NCI-H1092 treated with DMSO at 0.1 percent for 48 hours (cell line): ENCODE measurements around the gene KAT6B.
"Not testable (repeated sequence)": the region's sequence is repeated elsewhere in the genome, so short reads cannot be mapped to it uniquely, and the experiment has no call there.

Source experiments
- DNase-seq: peaks from one replicate; lab custom pipeline; 2025; lab: John Stamatoyannopoulos, UW

KAT6B gene

DNA sequence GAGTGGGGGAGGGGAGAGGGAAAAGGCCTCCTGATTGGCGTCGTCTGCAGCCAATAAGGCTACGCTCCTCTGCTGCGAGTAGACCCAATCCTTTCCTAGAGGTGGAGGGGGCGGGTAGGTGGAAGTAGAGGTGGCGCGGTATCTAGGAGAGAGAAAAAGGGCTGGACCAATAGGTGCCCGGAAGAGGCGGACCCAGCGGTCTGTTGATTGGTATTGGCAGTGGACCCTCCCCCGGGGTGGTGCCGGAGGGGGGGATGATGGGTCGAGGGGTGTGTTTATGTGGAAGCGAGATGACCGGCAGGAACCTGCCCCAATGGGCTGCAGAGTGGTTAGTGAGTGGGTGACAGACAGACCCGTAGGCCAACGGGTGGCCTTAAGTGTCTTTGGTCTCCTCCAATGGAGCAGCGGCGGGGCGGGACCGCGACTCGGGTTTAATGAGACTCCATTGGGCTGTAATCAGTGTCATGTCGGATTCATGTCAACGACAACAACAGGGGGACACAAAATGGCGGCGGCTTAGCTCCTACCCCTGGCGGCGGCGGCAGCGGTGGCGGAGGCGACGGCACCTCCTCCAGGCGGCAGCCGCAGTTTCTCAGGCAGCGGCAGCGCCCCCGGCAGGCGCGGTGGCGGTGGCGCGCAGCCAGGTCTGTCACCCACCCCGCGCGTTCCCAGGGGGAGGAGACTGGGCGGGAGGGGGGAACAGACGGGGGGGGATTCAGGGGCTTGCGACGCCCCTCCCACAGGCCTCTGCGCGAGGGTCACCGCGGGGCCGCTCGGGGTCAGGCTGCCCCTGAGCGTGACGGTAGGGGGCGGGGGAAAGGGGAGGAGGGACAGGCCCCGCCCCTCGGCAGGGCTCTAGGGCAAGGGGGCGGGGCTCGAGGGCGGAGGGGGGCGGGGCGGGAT, at the start of gene KAT6B:
KAT6B (plus strand) TSS at position 459 of the 903 bp plus-strand sequence. CDS start 16,258 bp downstream, outside the sequence.
- peak; percentile 99 for DNase-seq

DNA sequence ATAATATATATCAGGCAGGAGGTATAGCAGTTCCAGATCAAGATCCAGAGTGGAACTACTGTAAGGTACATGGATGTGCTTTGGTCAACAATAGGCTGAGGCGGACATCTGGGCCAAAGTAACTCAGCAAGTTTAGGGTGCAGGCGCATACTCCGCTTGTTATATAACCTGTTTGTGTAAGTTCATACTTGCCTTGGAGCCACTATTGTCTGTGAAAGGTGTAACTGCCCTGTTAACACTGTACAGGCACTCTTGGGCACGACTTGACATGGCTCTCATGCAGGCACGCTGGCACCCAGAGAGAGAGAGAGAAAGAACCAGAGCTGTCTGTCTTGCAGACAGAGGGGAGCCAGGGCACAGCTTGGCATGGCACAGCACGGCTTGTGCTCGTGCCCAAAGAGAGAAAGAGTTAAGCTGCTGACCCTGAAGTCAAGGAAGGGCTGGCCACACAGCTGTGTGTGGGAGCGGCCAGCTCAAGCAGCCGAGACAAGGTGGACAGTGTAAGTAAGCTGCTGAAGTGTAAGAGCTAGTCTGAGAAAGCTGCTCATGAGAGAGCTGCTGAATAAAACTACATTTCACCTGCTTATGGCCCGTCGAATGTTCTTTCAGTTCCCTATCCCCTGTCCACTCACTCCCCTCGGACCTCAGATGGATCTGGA, 47.8 kb upstream of the KAT6B start:
- no peak for DNase-seq

DNA sequence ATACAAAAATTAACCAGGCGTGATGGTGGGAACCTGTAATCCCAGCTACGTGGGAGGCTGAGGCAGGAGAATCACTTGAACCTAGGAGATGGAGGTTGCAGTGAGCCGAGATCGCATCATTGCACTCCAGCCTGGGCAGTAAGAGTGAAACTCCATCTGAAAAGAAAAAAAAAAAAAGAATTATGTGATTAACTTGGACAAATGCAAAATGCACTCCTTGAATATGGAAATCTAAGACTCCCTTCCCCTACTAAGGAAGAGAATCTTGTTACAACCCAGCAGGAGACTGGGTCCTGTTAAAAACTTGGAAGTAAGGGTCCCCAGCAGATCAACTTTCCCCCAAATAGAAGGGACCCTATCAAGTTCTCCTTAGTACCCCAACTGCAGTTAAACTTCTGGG, 44.5 kb upstream of the KAT6B start:
- DNase-seq: not testable (repeated sequence)

DNA sequence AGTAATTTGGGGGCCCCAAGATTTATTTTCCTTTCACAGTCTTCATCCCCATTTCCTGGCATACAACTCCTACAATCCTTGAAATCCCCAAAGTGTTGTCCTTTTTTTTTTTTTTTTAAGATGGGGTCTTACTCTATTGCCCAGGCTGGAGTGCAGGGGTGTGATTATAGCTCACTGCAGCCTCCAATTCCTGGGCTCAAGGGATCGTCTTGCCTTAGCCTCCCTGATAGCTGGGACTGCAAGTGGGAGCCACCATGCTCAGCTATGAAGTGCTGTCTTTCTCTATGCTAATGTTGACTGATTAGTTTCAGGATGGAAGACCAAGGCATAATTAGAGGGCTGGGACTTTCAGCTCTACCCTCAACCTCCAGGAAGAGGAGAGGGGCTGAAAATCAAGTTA, 41.9 kb upstream of the KAT6B start:
- DNase-seq: no peak

DNA sequence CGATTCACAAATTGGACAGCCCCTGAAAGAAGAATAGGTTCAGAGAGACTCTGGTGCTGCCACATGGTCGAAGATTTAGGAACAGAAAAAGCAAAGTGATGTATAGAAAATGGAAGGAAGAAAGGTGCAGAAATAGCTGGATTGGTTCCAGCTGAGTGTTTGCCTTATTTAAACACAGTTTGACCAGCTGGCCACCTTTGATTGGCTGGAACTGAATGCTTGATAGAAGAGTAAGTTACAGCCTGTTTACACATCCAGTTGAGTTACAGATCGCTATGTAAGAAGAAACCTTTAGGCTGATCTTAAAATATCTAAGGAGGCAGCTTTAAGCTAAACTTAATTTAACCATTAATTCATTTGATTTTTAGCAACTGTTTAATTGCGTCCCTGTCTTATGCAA, 40.3 kb upstream of the KAT6B start:
- DNase-seq: peak; percentile 11

DNA sequence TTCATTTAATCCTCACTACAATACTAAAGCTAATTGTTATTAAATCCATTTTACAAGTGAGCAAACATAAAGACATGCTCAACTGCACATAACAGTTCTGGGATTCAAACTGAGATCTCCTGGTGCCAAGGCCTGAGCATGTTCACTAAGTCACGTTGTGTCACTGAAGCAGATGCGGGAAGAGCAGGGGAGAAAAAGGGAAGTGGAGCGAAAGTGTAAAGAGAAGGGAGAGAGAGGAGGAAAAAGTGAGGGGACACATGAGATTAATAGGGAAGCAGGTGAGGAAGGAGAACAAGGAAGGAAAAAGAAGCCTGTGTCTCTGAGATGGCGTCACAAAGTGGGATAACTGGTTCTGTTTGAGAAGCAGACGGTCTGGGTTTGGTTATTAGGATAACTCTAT, 38.9 kb upstream of the KAT6B start:
- DNase-seq: no peak

DNA sequence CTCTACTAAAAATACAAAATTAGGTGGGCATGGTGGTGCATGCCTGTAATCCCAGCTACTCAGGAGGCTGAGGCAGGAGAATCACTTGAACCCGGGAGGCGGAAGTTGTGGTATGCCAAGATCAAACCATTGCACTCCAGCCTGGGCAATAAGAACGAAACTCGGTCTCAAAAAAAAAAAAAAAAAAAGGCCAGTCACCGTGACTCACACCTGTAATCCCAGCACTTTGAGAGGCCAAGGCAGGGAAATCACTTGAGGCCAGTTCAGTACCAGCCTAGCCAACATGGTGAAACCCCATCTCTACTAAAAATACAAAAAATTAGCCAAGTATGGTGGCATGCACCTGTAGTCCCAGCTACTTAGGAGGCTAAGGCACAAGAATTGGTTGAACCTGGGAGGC, 34.4 kb upstream of the KAT6B start:
- not testable (repeated sequence) for DNase-seq

DNA sequence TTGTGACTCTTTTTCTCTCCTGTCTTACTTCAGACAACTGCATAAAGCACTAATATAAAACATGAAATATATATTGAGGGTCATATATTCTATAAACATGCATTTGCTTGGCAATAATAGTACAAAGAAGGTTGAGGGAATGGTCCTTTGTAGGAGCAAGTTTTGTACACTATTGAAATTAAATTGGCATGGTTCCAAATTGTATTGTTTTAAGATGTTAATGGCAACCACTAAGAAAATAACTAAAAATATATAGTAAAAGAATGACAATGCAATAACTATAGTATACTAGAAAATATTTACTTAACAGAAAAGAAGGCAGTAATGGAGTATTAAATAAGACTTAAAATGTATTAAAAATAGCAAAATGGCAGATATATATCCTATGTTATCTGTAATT, 33.7 kb upstream of the KAT6B start:
- no peak for DNase-seq

DNA sequence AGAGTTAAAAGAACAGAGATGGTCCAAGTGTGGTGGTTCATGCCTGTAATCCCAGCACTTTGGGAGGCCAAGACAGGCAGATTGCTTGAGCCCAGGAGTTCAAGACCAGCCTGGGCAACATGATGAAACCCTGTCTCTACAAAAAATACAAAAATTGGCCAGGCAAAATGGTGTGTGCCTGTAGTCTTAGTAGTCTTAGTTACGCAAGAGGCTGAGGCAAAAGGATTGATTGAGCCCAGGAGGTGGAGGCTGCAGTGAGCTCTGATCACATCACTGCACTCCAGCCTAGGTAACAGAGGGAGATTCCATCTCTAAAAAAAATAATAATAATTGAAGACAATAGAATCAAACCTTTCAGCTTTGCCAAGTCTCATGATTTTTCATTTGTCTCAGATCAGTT, 33.2 kb upstream of the KAT6B start:
- not testable (repeated sequence) for DNase-seq

DNA sequence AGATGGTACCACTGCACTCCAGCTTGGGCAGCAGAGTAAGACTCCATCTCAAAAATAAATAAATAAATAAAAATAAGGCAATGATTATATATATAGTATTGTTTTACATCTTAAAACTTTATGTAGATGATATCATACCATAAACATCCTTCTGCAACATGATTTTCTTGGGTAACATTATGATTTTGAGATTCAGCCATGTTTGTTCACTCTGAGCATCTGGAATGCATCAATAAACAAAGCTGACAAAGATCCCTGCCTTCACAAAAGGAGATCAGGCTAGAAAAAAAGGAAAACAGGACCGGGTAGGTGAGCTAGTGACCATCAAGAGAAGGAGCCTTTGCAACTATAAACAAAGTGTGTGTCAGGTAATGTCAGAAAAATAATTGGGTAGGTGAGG, 31.9 kb upstream of the KAT6B start:
- no peak for DNase-seq

DNA sequence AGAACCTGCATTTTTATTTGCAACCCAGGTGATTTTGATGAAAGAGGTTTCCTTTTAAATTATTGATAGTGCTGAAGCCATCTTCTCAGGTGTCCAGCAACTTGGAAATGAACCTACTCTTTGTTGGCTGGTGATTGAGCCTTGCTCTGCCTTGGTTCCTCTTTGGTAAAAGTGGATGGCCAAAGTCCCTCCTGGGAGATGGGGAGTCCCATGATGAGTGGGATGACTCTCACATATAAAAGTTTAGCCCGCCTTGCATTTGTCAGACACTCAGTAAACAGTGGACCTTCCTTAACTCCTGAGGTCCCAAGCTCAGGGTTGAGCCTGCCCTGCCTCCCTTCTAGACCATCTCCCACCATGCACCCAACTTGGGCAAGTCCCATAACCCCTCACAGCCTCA, 28.9 kb upstream of the KAT6B start:
- DNase-seq: no peak

DNA sequence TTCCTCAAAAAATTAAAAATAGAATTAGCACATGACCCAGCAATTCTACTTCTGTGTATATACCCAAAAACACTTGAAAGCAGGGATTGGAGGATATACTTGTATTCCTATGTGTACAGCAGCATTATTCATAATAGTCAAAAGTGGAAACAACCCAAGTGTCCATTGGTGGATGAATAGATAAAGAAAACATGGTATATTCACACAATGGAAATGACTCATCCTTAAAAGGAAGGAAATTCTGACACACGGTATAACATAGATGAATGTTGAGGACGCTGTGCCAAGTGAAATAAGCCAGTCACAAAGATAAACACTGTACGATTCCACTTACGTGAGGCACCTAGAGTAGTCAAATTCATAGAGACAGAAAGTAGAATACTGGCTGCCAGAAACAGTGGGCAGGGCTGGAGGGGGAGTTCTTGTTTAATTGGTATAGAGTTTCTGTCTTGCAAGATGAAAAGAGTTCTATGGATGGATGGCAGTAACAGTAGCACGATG, 26.6 kb upstream of the KAT6B start:
- DNase-seq: peak; percentile 3

DNA sequence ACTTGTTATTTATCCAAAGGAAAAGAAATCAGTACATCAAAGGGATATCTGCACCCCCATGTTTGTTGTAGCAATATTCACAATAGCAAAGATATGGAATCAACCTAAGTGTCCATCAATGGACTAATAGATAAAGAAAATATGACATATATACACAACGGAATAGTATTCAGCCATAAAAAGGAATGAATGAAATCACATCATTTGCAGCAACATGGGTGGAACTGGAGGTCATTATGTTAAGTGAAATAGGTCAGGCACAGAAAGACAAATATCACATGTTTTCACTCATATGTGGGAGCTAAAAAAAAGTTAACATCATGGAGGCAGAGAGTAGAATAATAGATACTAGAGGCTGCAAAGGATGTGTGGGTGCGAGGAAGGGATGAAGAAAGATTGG, 25.0 kb upstream of the KAT6B start:
- DNase-seq: no peak

DNA sequence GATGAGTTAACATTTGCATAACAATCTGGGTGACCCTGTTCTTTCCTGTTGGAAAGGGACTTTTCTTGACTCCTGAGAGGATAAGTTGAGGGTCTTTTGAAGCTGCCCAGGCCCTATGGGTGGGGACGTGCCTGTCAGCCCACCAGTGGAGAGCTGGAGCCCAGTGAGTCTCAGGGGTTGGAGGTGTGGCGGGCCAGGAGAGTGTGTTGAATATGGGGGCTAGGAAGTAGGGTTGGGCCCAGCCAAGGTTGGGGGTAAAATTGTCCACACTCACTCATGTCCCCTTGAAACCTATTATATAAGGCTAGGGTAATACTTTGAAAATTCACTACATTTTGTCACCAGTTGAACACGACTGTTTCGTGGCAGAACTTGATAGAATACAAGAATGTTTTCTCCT, 17.9 kb upstream of the KAT6B start:
- DNase-seq: no peak

DNA sequence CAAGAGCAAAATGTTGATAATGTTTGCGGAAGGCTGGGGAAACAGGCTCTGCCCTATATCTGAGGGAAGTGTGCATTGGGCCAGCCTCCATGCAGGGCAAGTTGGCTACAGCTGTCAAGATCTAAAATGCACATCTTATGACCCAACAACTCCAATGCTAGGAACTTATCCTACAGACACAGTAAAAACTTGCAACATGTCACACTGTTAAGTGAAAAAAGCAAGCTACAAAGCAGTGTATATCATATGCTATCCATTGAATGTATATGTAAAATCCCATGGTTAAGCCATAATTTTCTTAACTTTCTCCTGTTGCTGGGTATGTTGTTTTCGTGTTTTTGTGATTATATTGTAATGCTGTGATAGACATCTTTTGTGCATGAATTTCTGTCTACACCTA, 16.3 kb upstream of the KAT6B start:
- DNase-seq: no peak

DNA sequence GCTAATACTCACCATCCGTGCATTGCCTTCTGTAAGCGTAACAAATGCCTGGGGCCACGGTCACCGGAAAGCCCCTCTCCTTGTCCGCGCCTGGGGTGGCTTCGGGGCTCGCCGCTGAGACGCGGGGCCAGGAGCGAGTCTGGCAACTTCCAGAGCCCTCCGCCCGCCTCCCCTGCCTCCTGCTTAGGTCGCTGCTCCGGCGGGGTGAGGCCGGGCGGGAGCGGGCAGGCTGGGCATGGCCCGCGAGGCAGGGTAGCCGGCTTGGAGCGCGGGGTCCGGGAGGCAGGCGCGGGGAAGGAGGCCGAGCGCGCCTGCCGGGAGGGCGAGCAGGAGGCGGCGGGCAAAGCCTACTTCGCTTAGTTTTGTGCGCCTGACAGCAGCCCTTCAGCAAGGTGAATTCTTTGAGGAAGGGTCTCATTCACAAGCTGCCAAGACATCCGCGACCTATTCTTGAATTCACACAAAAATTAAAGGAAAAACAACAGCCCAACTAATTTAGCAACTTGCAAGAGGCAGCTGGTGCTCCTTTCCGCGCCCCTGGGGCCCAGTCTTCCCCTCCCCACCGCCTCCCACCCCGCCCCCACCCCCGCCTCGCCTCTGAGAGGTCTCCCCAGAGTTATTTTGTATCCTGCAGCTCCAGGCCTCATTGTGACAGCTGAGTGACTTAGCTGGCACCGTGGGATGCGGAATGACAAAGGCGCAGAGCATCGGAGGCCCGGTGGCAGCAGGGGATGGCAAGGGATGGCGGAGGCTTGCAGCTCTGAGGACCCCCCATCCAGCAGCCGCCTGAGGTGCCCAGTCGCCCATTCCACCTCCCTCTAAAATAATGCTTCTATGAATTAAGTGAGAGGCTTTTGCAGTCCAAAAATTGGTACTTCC, 12.8 kb upstream of the KAT6B start:
- no peak for DNase-seq

DNA sequence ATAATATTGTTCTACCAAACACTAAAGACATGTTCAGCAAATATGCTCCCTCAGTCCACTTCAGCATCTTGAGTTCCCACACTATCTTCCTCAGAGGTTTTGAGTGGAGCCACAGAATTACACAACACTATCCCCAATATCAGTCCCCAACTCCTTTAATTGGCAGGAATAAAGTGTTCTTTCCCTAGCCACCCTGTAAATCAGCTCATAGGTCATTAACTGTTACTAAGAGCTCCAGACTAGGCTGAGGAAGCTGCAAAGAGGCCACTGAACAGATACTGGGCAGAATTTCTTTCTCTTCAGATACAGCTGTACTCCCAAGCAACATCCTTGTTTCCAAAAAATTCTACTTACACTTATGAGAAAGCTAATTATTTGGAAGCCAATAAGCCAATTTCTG, 11.6 kb upstream of the KAT6B start:
- DNase-seq: no peak

DNA sequence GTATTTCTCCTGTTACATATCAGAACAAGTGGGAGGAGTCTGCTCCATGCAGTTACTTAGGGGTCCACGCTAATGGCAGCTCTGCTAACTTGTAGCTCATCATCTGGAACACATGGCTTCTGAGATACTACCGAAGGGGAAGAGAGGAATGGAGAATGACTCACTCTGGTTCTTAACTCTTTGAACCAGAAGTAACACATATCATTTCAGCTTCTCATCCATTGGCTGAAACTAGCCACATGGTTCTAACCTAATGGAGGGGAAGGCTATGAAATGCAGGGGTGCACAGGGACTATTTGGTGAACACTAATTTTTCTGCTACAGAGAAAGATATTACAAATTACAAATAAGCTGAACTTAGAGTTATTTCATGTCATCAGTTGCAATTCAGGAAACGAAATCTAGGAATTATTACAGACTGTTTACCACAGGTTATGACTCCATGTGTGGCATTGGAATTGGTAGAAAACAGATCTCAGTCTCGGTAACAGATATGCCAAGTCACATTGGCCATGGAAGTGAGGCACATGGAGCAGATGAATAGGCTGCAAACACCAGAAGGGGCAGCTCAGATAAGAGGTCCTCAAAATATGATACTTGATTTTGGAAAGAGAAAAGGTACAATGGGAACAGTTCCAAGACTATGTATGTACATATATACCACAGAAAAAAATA, 9.4 kb upstream of the KAT6B start:
- DNase-seq: no peak

DNA sequence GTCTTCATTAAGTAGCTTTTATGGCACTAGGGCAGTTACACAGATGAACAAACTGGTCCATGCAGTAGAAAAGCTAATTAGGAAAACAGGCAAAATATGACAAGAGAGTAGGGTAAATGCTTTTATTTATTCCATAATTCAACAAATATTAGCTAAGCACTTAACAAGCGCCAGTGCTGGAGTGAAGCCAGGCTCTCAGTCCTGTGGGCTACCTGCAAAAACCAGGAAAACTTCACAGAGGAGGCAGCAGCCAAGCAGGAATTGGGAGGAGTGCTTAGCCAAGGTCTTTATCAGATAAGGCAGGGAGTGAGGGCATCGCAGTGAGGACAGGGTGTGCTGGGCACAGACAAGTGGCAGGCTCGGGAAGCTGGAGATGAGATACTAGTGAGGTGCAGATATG, 4.9 kb upstream of the KAT6B start:
- DNase-seq: peak; percentile 34

DNA sequence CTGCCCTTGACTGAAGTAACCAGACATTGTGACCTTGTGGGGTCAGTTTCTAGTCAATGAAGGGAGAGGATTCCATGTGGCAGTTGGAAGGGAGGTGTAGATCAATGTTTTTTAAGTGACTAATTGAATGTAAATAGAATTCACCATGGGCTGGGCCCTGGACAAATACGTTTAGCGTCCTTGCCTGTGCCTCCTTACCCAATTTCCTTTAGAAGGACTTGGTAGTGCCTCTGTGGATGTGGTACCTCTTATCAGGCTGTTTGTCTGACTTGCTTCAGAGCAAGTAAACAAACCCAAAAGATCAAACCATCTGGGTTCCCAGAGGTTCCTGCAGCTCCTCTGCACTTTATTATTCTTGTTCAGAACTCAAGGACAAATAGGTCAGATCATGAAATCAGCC, 4.3 kb upstream of the KAT6B start:
- DNase-seq: no peak

DNA sequence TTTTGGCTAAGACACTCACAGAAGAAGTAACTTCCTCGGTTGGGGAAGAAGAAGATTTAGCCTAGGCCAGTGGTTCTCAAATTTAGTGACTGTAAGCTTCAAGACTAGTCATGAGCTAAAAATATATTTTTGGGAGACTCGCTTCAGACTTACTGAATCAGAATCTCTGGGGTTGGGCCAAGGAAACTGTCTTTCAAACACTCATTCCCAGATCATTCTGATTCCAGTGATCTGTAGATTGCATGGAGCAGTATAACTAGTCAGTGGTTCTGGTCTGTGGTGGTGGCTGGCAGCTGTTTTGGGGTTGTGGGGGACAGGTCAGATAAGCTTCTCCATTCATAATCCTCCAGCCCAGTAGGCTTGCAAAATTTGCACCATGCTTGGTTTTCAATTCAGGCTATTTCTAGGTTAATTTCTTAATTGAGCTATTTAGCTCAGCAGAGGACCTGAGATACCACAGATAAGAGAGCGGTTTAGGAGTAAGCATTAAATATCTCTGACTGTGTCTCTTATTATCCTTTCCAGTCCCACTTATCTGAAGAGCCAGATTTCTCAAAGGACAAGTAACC, 3.8 kb upstream of the KAT6B start:
- no peak for DNase-seq
